Endodermal cell (in vitro differentiated cells): Measurements from ENCODE around the gene CHADL. TPM values are rescaled to one million over a fixed set of nuclear protein-coding genes. Genes with fewer than 3 reads are reported as not detected.

Experiments used
- DNase-seq: peaks from one replicate; pipeline ENCODE4 v3.0.0-alpha.2; 2017
- H3K27ac ChIP-seq: 2 replicates; pipeline ENCODE4 v1.5.1; 2013; ENCODE audit warnings: mild to moderate bottlenecking, low read depth, low read length, moderate library complexity
- H3K27me3 ChIP-seq: 2 replicates; pipeline ENCODE4 v1.6.1; 2013; ENCODE audit warnings: mild to moderate bottlenecking, low read length, moderate library complexity; ENCODE audit not compliant: insufficient read depth, control insufficient read depth, poor library complexity, severe bottlenecking
- H3K36me3 ChIP-seq: 2 replicates; pipeline ENCODE4 v1.7.0; 2013; ENCODE audit warnings: mild to moderate bottlenecking, low read length, moderate library complexity; ENCODE audit not compliant: control insufficient read depth, insufficient read depth
- H3K4me1 ChIP-seq: one replicate; pipeline ENCODE4 v1.7.0; 2013; ENCODE audit warnings: low read length; ENCODE audit not compliant: control insufficient read depth, insufficient read depth
- H3K4me3 ChIP-seq: 2 replicates; pipeline ENCODE4 v1.5.1; 2013; ENCODE audit warnings: mild to moderate bottlenecking, low read length, moderate library complexity
- H3K9ac ChIP-seq: 2 replicates; pipeline ENCODE4 v1.6.1; 2013; ENCODE audit warnings: mild to moderate bottlenecking, low read length, moderate library complexity; ENCODE audit not compliant: poor library complexity, severe bottlenecking; ENCODE audit errors: extremely low read depth
- H3K9me3 ChIP-seq: 2 replicates; pipeline ENCODE4 v1.6.1; 2013; ENCODE audit warnings: mild to moderate bottlenecking, low read length, moderate library complexity; ENCODE audit not compliant: control insufficient read depth
- H3K27ac Mint-ChIP-seq: 2 replicates; pipeline ENCODE4 v1.8.0; 2020; ENCODE audit warnings: mixed read lengths
- H3K27me3 Mint-ChIP-seq: 2 replicates; pipeline ENCODE4 v1.8.0; 2021; ENCODE audit warnings: mild to moderate bottlenecking, mixed read lengths; ENCODE audit not compliant: insufficient read depth
- H3K36me3 Mint-ChIP-seq: 2 replicates; pipeline ENCODE4 v1.8.0; 2020; ENCODE audit warnings: low read depth, mixed read lengths
- H3K4me1 Mint-ChIP-seq: 2 replicates; pipeline ENCODE4 v1.8.0; 2020; ENCODE audit warnings: mixed read lengths
- H3K4me3 Mint-ChIP-seq: 2 replicates; pipeline ENCODE4 v1.8.0; 2020; ENCODE audit warnings: mild to moderate bottlenecking, moderate library complexity, mixed read lengths
- H3K9me3 Mint-ChIP-seq: 2 replicates; pipeline ENCODE4 v1.8.0; 2020; ENCODE audit warnings: mild to moderate bottlenecking, mixed read lengths
- CTCF ChIP-seq: fragments of 200-600 bp; sonication (generic); conservative IDR thresholded peaks from 2 replicates; pipeline ENCODE4 v1.5.0; 2021; ENCODE audit warnings: antibody characterized with exemption, mild to moderate bottlenecking
- WGBS, 2 experiments: methylation state at CpG; one replicate each; pipeline versions ENCODE4 v1.1.5 to v1.1.7; 2013; ENCODE audit warnings: missing lambda C conversion rate in 2 of 2, mixed read lengths in 1 of 2; ENCODE audit not compliant: insufficient coverage in 1 of 2, insufficient read length in 1 of 2; 5-methylcytosine and 5-hydroxymethylcytosine counted together
- total RNA-seq, 2 donors: library from RNA; stranded (reverse); fragmentation: NEBNext Ultra II Directional in 1 of 2; extraction: Animal tissue kit (Norgen Biotek cat#: 25700) in 1 of 2; gene quantifications; 2 replicates in 1 of 2; 3 replicates in 1 of 2; pipeline ENCODE4 v1.2.1, GENCODE V29; 2021

CHADL gene
- total RNA-seq, 2 donors from 2014 or later = 0.79 to 1.3 TPM

- Mint-ChIP-seq H3K27ac (no peak overlapping the region), H3K27me3 (no peaks in the 10 kb centered on the region), H3K9me3 (no peaks in the 10 kb centered on the region), H3K4me3 (no peak overlapping the region), H3K4me1 (peaks cover 5% of the 10 kb centered on the region), H3K36me3 (peaks cover 36% of the 10 kb centered on the region)
- H3K27me3 ChIP-seq = no peaks in the 10 kb centered on the region
- peaks cover 39% of the 10 kb centered on the region for H3K36me3 ChIP-seq
- H3K4me3 ChIP-seq = no peak overlapping the region
- H3K4me1 ChIP-seq = no peaks in the 10 kb centered on the region
- no peak for TF ChIP-seq CTCF
- WGBS, 2 experiments = 87 to 92% methylated on average over 4 to 6 of the region's 6 CpGs
- peak; percentile 20 for DNase-seq
- no peak overlapping the region for H3K9ac ChIP-seq
- no peak overlapping the region for H3K27ac ChIP-seq
- H3K9me3 ChIP-seq = no peaks in the 10 kb centered on the region
Observed at GRCh38 chr22:41229215-41229614, 11.5 kb downstream of the CHADL start.

- peaks cover 47% of the 10 kb centered on the region for H3K36me3 Mint-ChIP-seq
- Histone ChIP-seq H3K4me3 (no peak overlapping the region), H3K36me3 (peaks cover 50% of the 10 kb centered on the region), H3K9ac (no peak overlapping the region), H3K27me3 (no peaks in the 10 kb centered on the region), H3K9me3 (no peaks in the 10 kb centered on the region), H3K27ac (no peak overlapping the region), H3K4me1 (no peaks in the 10 kb centered on the region)
- peak; percentile 24 for DNase-seq
- no peaks in the 10 kb centered on the region for H3K4me1 Mint-ChIP-seq
- no peak for TF ChIP-seq CTCF
- 94 to 98% methylated on average over 15 to 26 of the region's 26 CpGs for WGBS, 2 experiments
- H3K27ac Mint-ChIP-seq = no peak overlapping the region
- H3K9me3 Mint-ChIP-seq = no peaks in the 10 kb centered on the region
- no peak overlapping the region for H3K4me3 Mint-ChIP-seq
- no peaks in the 10 kb centered on the region for H3K27me3 Mint-ChIP-seq
Observed at GRCh38 chr22:41226723-41227655, 13.7 kb downstream of the CHADL start.

- Histone ChIP-seq H3K4me3 (no peak overlapping the region), H3K9me3 (no peaks in the 10 kb centered on the region), H3K27ac (no peak overlapping the region), H3K36me3 (peaks cover 58% of the 10 kb centered on the region), H3K27me3 (no peaks in the 10 kb centered on the region), H3K4me1 (no peaks in the 10 kb centered on the region), H3K9ac (no peak overlapping the region)
- DNase-seq = no peak
- Mint-ChIP-seq H3K4me3 (no peak overlapping the region), H3K27ac (no peak overlapping the region), H3K4me1 (no peaks in the 10 kb centered on the region), H3K9me3 (no peaks in the 10 kb centered on the region), H3K27me3 (no peaks in the 10 kb centered on the region), H3K36me3 (peaks cover 61% of the 10 kb centered on the region)
- no peak for TF ChIP-seq CTCF
- WGBS, 2 experiments = 90 to 92% methylated on average over 5 to 7 of the region's 7 CpGs
Observed at GRCh38 chr22:41223535-41223934, 17.2 kb downstream of the CHADL start.
